Measurements from ENCODE around the gene MYO19.

GRCh38 chr17:36510636-36511035, 24.0 kb downstream of the MYO19 start:
- TF ChIP-seq ZNF146 (CRISPR knock-in tag; IDR thresholded peaks at IDR 0.05; ENCODE audit: unreplicated experiment), result no peak
- no peak for TF ChIP-seq ZBTB1 (CRISPR knock-in tag; IDR thresholded peaks at IDR 0.05; ENCODE audit: borderline replicate concordance, low read depth)
- TF ChIP-seq EP300 (IDR thresholded peaks at IDR 0.05; ENCODE audit: low read length), result no peak
- TF ChIP-seq MEF2A (IDR thresholded peaks at IDR 0.05; ENCODE audit: control insufficient read depth, low read depth, low read length), result no peak
- no peak for TF ChIP-seq ERF (CRISPR knock-in tag; IDR thresholded peaks at IDR 0.05)
- TF ChIP-seq TRIM28 (IDR thresholded peaks at IDR 0.05), result no peak
- TF ChIP-seq ZNF431 (CRISPR knock-in tag; IDR thresholded peaks at IDR 0.05), result no peak
- TF ChIP-seq NBN (IDR thresholded peaks at IDR 0.05; ENCODE audit: low read depth), result no peak
- no peak for TF ChIP-seq MXI1 (IDR thresholded peaks at IDR 0.05; ENCODE audit: low read depth, low read length)
- no peak for TF ChIP-seq FOXJ2 (tag; IDR thresholded peaks at IDR 0.05)
- TF ChIP-seq FOXA1 (IDR thresholded peaks at IDR 0.05; ENCODE audit: borderline replicate concordance), result no peak
- no peak for TF ChIP-seq ZBTB49 (CRISPR knock-in tag; IDR thresholded peaks at IDR 0.05; ENCODE audit: borderline replicate concordance)
- TF ChIP-seq, protein P1, sequence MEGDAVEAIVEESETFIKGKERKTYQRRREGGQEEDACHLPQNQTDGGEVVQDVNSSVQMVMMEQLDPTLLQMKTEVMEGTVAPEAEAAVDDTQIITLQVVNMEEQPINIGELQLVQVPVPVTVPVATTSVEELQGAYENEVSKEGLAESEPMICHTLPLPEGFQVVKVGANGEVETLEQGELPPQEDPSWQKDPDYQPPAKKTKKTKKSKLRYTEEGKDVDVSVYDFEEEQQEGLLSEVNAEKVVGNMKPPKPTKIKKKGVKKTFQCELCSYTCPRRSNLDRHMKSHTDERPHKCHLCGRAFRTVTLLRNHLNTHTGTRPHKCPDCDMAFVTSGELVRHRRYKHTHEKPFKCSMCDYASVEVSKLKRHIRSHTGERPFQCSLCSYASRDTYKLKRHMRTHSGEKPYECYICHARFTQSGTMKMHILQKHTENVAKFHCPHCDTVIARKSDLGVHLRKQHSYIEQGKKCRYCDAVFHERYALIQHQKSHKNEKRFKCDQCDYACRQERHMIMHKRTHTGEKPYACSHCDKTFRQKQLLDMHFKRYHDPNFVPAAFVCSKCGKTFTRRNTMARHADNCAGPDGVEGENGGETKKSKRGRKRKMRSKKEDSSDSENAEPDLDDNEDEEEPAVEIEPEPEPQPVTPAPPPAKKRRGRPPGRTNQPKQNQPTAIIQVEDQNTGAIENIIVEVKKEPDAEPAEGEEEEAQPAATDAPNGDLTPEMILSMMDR (IDR thresholded peaks at IDR 0.05 in 2 of 3, conservative IDR thresholded peaks at IDR 0.05 in 1 of 3; ENCODE audit: insufficient read depth in 2 of 3, low read depth in 1 of 3, low read length in 3 of 3), result no peak

Data from K562 (cell line).